Tongue (tissue), 2 donors: ENCODE measurements around the gene MYBPH. TPM values are rescaled to one million over a fixed set of nuclear protein-coding genes. Genes with fewer than 3 reads are reported as not detected.

Source experiments
- DNase-seq: peaks from one replicate; pipeline ENCODE4 v3.0.0-alpha.2; 2015
- total RNA-seq: library from RNA; depleted of rRNA; stranded (reverse); fragments of >200 nt; gene quantifications from one replicate; pipeline ENCODE4 v1.2.3, GENCODE V29; 2014

Gene MYBPH, protein sequence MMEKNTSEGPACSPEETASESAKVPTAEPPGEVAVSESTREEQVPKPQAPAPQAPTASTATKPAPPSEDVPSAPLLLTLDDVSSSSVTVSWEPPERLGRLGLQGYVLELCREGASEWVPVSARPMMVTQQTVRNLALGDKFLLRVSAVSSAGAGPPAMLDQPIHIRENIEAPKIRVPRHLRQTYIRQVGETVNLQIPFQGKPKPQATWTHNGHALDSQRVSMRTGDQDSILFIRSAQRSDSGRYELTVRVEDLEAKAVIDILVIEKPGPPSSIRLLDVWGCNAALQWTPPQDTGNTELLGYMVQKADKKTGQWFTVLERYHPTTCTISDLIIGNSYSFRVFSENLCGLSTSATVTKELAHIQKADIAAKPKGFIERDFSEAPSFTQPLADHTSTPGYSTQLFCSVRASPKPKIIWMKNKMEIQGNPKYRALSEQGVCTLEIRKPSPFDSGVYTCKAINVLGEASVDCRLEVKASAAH
- 37.5 TPM for total RNA-seq

DNA sequence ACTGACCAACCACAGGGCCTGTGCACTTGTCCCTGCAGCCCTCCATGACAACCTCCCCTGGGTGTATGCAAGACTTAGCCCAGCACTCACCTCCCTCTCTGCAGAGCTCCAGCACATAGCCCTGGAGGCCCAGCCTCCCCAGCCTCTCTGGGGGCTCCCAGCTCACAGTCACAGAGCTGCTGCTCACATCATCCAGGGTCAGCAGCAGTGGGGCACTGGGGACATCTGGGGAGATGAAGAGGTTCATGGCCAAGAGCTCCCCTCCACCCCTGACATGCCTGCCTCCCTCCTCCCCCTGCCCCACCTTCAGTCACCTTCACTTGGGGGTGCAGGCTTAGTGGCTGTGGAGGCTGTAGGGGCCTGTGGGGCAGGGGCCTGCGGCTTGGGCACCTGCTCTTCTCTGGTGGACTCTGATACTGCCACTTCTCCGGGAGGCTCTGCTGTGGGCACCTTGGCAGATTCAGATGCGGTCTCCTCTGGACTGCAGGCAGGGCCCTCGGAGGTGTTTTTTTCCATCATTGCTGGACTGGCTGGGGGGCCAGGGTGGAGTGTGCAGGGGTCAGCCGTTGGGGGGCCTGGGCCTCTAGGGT is at the start of gene MYBPH:
MYBPH (minus strand) TSS at position 590 of the 590 bp plus-strand sequence; CDS start at position 519, 71 bp downstream.
- DNase-seq: no peak

DNA sequence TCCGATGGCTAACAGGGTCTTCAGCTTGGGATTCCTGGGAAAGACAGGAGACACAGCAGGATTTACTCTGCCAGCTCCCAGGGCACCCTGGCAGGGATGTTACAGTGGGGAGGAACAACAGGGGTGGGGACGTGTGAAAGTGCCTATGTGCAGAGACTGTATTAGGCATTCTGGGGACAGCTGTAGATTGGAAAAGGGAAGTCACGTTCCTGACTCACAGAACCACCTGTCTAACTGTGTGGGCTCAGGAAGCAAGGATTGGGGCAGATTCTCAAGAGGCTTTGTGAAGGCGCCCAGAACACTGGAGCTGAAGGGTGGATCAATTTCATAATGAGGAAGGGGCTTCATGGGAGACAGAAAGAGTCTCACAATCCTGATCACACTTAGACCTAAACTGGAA is 49.4 kb upstream of the MYBPH start:
- DNase-seq: no peak

DNA sequence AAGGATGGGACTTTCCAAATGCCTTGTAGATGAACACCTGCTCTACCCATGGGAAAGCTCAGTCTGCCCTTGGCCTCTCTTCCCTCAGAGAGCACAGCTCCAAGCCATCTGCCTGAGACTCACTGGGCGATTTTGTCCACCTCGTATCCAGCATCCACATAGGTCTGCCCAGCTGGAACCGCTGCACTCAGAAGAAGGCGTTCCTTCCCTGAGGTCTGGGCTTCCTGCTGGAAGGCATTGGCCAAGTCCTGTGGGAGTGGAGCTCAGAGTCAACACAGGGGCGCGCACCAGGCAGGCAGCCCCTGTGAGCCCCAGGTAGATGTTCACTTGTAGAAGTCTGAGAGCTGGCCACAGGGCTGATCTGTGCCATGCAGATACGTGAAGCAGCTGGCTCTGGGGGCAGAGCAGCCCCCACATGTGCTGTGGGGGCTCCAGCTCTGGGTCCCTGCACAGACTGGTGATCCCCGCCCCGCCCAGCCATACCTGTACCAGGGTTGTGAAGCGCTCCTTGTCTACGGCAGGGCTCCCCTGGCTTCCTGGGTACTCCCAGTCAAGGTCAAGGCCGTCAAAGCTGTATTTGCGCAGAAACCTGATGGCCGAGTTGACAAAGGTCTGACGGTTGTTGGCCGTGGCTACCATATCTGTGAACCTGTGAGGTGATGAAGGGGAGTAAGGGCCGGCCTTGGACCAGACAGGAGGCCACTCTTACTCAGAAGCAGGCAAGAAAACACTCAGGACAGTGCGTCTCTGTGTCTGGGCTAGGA is 47.6 kb upstream of the MYBPH start:
- no peak for DNase-seq

DNA sequence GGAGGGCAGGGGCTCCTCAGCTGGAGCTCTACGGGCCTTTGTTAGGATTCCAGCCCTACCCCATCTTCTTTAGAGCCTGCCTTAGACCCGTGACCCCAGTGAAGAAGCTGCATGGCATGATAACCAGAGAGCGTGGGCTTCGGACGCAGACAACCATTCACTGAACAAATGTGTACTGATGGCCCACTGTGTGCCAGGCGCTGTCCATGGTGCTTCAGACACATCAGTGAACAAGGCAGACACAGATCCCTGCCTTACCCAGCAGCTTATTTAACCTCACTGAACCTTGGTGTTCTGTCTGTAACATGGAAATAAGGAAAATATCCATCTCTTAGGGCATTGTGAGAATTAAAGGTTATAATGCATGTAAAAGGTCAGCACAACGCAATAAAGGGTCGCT is 44.3 kb upstream of the MYBPH start:
- DNase-seq: no peak

DNA sequence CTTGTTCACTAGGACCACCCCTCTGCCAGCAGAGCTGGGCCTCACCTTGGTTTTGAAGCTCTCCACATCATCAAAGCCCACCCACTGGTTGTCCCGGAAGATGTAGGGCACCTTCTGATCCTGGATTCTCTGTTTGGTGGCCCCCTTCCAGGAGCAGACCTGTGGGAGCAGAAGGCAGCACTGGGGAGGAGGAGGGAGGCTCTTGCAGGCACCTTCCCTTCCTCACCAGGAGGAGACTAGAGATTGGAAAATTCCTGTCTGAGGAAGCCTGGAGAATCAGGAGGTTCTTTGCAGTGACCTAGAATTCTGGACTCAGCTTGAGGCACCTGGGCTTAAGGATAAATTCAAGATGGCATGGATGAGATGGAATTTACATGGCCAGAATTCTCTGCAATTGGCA is 43.5 kb upstream of the MYBPH start:
- no peak for DNase-seq

DNA sequence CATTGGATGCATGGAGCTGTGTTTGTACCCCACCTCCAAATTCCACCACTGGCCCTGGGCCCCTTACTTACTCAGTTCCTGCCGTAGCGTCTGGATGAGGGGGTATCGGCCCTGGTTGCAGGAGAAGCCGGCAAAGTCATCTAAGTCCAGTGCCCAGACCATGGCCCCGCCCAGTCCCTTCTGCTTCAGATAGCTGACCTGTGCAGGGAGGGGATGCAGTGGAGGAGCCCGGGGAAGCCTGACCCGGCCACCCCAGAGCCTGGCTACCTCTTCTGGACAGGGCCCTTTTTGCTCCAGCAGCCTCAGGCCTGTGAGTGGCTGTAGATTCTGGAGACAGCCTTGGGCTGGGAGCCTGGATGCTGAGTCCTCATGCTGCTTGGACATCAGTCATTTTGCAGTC is 42.0 kb upstream of the MYBPH start:
- no peak for DNase-seq

DNA sequence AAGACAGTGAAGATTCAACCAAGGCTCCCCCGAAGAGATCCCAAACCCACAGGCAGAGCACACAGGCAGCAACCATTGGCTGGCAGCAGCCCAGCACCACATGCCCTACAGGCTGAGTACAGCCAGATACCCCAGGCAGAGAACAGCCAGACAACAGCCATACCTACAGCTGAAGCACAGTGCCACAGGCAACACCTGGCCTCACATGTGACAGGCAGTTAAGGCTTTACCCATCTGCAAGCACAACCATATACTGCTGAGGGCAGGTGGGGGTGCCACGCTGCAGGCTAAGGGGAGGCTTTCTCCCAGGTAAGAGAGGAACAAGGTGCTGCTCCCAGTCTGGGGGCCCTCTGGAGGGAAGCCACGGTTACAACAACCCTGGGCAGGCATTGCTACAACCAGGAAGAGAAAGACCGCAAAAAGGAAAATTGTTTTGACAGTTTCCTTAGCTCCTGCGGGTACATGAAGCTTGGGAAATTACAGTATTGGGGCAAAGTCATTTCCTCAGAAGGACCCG is 41.6 kb upstream of the MYBPH start:
- DNase-seq: no peak

DNA sequence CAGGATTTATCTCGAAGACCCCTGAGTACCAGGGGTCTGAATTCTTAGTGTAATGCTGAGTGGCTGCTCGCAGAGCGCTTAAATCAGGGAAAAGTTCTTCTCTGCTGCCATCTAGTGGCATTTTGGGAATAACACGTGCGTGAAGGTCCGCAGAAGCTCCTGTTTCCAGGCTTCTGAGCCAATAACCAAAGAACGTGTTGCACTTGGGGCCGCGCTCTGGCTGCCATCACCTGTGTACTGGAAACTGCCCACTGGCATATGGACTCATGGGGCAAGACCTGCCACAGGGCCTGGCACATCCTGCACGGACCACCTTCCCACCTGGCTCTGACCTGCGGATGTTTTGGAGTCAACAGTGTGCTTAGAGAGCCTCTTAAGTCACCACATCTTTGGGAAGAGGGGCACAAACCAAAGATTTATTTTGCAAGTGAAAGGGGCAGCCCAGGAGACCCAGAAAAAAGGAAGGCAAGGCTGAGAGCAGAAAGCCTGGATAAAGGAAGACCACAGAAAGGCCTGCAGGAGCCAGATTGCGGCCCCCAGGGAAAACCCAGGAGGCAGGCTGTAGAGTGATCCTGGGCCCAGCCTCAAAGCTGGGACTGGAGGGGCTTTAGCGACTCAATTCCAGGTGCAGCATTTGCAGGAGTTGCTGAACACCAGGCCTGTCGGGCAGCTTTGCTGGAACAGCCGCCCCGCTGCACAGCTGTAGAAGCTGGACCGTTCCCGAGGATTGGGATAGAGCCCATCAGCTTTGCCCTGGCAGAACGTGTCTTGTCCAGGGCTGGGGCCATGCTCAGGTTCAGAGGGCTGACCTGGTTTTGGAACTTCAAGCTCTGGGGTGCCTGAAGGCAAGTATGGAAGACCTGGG is 40.9 kb upstream of the MYBPH start:
- DNase-seq: peak; percentile 94

DNA sequence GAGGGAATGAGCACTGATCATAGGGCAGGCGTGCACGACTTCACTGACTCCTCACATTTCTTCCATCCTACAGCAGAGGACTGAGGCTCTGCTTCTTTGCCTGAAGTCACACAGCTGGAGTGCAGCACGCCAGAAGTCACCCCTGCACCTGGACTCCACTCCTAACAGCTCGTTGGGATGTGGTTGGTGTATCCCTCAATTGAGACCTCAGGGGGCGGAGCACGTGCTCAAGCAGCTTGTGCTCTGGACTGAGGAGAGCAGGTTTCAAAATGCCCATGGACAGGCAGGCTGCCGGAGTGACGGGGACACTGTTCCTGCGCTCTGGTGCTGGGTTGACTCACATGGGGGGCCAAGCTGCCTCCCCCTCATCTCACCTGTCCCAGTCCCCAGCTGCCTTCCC is 39.9 kb upstream of the MYBPH start:
- DNase-seq: no peak

DNA sequence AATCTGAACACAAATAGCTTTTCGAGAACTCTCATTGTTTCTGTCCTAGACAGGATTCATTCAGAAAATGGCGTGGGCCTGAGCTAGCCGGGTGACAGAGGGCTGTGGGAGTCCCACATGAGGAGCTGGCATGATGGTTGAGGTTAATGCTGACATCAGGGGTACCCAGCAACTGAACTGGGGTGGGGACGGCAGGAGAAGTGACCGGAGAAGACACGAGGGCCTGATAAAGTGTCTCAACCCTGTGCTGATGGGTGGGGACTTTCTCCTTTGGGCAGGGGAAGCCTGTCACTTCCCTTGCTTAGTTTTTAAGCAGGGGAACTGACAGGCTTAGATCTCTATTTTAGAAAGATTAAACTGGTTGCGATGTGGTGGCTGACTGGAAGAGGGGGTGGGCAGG is 39.2 kb upstream of the MYBPH start:
- DNase-seq: no peak

DNA sequence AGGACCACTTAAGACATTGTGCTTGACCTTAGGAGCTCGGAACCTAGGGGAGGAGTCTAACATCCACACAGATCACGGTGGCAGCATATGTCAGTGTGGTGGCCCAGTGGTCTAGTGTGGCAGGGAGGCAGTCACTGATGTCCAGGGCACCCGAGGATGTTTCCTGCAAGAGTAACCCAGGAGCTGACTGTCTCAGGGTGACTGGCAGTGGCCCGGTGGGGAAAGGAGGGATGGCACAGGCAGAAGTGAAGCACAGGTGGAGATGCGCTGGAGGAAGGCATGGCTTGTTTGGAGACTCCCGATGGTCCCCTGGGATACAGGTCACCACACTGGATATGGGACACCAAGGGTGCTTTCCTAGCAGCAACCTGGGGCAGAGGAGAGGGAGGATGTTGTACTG is 37.5 kb upstream of the MYBPH start:
- DNase-seq: no peak

DNA sequence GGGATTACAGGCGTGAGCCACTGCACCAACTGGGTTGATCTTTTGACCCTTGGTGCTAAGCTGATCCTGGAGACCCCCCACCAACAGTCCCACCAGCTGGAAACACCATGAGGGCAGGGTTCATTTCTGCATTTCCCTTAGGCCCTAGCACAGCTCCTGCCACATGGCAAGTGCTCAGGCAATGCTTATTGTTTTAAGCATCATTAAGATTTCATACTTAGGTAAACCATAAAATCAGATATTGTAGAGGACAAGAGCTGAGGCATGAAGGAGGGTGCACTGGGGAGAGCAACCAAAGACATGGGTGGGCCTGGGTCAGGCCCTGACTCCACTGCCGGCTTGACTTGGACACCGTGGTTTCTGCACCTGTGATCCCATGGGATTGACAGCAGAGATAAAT is 36.2 kb upstream of the MYBPH start:
- no peak for DNase-seq

DNA sequence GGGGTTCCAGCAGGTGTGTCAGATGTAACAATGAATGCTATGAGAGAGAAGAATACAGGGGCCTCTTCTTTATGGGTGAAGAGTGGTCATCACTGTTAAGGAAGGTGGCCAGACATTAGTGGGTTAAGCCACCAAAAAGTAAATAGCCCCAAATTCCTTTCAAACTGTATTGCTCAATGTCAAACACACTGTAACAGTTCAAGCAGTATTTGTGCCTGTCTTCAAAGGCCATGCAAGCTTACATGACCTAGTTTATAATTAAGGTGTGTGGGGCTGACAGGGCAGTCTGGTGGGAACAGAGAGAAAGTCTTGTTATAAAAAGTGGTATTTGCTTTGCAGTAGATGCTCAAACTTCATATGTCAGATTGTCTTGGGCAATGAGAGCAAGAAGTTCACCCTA is 35.4 kb upstream of the MYBPH start:
- DNase-seq: no peak

DNA sequence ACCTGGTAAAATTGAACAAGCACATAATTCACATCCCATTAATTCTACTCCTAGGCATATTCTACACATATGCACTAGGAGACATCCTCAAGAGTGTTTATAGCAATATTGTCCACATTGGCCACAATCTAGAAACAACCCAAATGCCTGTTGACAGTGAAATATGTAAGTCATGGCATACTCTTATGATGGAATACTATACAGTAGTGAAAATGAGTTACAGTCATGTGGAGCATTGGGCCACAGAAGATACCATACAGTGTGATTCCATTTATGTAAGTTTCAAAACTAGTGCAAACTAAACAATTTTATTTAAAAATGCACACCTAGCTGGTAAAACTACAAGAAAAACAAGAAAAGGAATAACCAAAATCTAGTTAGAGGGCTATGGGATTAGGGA is 34.7 kb upstream of the MYBPH start:
- no peak for DNase-seq

DNA sequence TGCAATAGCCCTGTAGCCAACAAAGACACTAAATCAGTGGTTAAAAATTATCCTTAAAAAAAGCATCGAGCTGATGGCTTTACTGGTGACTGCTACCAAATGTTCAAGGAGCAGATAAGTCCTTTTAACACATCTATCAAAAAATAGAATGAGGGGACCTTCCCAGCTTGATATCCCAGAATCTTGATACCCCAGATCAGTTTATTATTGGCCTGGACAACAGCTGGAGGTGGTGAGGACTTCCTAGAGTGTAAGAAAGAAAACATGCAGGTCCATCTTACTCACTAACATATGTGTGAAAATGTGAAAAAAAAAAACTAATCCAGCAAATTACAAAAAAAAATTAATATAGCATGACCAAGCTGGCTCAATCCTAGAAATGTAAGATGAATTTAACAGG is 32.6 kb upstream of the MYBPH start:
- no peak for DNase-seq

DNA sequence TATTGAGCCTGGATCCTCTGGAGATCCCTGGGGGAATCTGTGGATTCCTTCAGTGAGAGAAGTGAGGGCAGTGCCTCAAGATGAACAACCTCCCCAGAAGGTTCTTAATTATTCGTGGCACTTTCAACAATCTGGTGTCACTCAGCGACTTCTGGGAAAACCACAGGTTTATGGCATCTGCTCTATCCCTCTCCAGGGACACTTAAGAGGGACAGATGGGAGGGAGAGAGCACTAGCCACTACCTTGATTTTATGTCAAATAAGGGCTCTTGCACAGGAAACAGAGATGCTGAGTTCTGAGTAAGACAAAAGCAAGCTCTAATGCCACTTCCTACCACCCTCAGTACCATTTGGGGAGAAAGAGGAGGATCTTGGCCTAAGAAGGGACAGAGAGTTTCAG is 32.1 kb upstream of the MYBPH start:
- DNase-seq: no peak

DNA sequence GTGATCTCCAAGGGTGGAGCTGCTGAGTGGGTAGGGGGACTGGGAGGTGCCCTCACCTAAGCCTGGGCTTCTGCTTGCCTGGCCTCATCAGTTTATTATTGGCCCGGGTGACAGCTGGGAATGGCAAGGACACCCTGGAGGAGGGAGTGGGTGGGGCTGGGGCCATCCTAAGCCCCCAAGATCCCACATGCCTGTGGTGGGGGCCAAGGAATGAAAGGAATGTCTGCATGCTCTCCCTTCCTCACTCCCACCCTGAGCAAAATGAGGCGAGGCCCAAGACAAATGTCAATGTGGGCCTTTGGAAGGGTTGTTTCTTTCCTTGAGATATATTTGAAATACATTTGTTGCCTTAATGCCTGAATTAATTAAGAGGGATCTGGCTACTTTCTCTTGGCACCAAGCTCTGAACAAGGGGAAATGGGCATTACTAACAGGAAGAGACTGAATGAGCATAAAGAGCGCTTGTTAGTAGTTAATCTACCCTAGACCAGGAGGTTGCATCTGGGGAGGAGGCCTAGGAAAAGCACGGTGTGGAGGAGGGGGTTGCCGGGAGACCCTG is 30.6 kb upstream of the MYBPH start:
- DNase-seq: peak; percentile 86

DNA sequence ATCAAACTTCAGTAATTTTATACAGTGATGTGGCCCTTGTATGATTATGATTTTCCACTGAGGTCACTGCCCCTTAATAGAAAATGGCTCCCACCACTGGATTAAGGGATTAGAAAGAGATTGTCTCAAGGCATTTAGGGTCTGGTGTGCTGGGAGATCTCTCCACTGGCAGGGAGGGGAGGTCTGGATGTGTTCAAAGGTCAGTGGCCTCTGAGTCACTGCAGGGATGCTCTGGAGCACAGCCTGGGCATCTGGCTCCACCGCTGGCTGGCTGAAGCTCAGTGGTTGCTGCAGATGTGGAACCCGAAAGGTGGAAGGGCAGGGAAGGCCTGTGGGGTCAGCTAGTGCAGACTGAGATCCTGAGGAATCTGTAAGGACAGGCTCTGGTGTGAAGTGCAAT is 29.1 kb upstream of the MYBPH start:
- DNase-seq: no peak

DNA sequence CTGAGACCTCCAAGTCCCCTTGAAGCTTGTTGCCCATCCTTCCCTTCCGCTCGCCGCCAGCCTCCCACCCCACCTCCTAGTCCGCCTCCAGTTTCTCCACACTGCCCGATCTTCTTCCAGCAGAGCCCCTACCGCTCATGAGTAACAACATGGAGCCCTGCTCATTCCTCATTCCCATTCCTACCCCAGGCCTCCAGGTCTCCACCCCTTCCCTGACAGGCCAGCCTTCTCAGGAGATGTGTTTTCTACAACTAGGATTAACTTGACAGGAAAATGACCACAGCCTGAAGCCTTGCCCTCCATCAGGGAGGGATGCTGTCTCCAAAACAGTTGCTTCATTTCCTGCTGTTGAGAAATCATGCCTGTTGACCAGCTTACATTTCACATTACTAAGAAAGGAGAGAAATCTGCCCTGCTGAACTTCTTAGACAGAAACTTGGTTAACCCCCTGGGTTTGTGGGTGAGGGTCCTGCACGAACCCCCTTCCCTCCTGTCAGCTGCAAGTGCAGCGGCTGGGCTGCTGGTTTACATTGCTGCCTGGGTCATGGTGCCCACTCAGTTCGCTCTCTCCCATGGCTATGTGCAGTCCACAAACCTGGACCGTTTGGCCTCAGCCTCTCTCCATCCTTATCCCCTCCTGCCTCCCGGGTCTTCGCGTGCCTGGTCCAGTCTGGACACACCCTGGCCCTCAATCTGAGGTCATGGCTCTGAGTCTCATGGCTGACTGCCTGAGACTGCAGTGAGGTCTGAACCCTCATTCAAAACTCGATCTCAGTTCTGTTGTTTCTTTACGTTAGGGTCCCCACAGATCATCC is 27.0 kb upstream of the MYBPH start:
- peak; percentile 39 for DNase-seq

DNA sequence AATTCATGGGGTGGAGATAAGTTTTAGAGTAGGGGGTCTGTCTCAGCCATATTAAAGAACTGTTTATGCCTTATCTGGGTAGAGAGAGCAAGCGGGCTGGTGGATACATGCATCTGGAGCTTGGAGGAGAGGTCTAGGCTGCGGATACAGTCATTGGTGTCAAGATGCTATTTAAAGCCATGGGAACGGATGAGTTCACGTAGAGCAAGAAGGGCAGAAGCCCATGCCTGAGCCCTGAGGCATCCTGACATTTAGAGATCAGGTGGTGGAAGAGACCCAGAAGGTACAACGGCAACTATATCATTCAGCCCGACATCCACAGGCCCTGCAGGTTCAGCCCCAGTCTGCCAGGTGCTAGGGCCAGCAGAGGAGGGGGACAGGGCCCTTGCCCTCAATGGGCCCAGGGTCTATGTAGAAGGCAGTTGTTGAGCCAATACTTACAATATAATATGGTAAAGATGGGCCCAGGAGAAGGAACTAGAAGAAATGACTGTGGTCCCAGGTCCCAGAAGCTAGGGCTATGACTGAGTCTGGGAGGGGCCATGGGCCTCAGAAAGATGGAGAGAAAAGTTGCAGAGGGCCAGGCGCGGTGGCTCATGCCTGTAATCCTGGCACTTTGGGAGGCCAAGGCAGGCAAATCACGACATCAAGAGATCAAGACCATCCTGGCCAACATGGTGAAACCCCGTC is 26.0 kb upstream of the MYBPH start:
- no peak for DNase-seq
